SK-N-SH (cell line): ENCODE measurements around the gene LSMEM2. TPM values are rescaled to one million over a fixed set of nuclear protein-coding genes. Genes with fewer than 3 reads are reported as not detected.

Experiments
- CTCF ChIA-PET: fragments of 300-600, 350-600 bp; formaldehyde crosslinking; extraction: SDS; loops from one replicate; lab custom pipeline; 2021; lab: Yijun Ruan, JAX
- POLR2A ChIA-PET: fragments of 350-600 bp; sonication (Branson Sonifier 250); formaldehyde crosslinking; extraction: SDS; loops from one replicate; lab custom pipeline; 2020; ENCODE audit warnings: antibody characterized with exemption, inconsistent platforms; lab: Yijun Ruan, JAX
- DNase-seq: peaks from one replicate; pipeline ENCODE4 v3.0.0; 2012
- H2AFZ ChIP-seq: fragments of 200-600 bp; sonication (generic); 2 replicates; pipeline ENCODE4 v1.8.1; 2016; ENCODE audit warnings: antibody characterized with exemption, mild to moderate bottlenecking, low read depth
- H3F3A ChIP-seq: fragments of 200-600 bp; sonication (generic); replicated peaks from 2 replicates; pipeline ENCODE3; 2016; ENCODE audit warnings: antibody characterized with exemption, mild to moderate bottlenecking; ENCODE audit not compliant: insufficient read depth
- H3K27ac ChIP-seq, 2 experiments: fragments of 200-500 bp in 1 of 2; fragments of 200-600 bp in 1 of 2; sonication (Bioruptor generic) in 1 of 2; sonication (generic), shearing (Covaris generic) in 1 of 2; 2 replicates each; pipeline versions ENCODE4 v1.5.1 to v1.6.1; 2014 to 2016; ENCODE audit warnings: low read depth in 2 of 2, inconsistent platforms in 1 of 2, low read length in 1 of 2, mild to moderate bottlenecking in 1 of 2, mixed read lengths in 1 of 2
- H3K27me3 ChIP-seq: fragments of 200-600 bp; sonication (generic), shearing (Covaris generic); 2 replicates; pipeline ENCODE4 v1.6.1; 2016; ENCODE audit warnings: mixed run types; ENCODE audit not compliant: insufficient read depth
- H3K36me3 ChIP-seq, 2 experiments: fragments of 200-500 bp in 1 of 2; fragments of 200-600 bp in 1 of 2; sonication (Bioruptor generic) in 1 of 2; sonication (generic) in 1 of 2; replicated peaks in 1 of 2; 2 replicates each; pipeline versions ENCODE3 to v1.5.1; 2014 to 2016; ENCODE audit warnings: low read length in 1 of 2, mild to moderate bottlenecking in 1 of 2; ENCODE audit not compliant: insufficient read depth in 2 of 2, control insufficient read depth in 1 of 2
- H3K4me1 ChIP-seq, 2 experiments: fragments of 200-500 bp in 1 of 2; fragments of 200-600 bp in 1 of 2; sonication (Bioruptor generic) in 1 of 2; sonication (generic), shearing (Covaris generic) in 1 of 2; 2 replicates each; pipeline versions ENCODE4 v1.5.1 to v1.6.1; 2014 to 2016; ENCODE audit warnings: low read depth in 1 of 2, low read length in 1 of 2, mixed run types in 1 of 2; ENCODE audit not compliant: insufficient read depth in 2 of 2, control insufficient read depth in 1 of 2
- H3K4me2 ChIP-seq: fragments of 200-600 bp; sonication (generic), shearing (Covaris generic); 2 replicates; pipeline ENCODE4 v1.6.1; 2017; ENCODE audit warnings: mixed run types
- H3K4me3 ChIP-seq, 2 experiments: fragments of 200-500 bp in 1 of 2; fragments of 200-600 bp in 1 of 2; sonication (Bioruptor generic) in 1 of 2; sonication (generic), shearing (Covaris generic) in 1 of 2; 2 replicates each; pipeline versions ENCODE4 v1.5.1 to v1.8.1; 2014 to 2016; ENCODE audit warnings: low read depth in 2 of 2, inconsistent platforms in 1 of 2, low read length in 1 of 2, mild to moderate bottlenecking in 1 of 2, mixed read lengths in 1 of 2, moderate library complexity in 1 of 2
- H3K79me2 ChIP-seq: fragments of 200-600 bp; sonication (generic); 2 replicates; pipeline ENCODE4 v1.8.1; 2017; ENCODE audit warnings: mild to moderate bottlenecking; ENCODE audit not compliant: insufficient read depth
- H3K9ac ChIP-seq: fragments of 200-600 bp; sonication (generic); 2 replicates; pipeline ENCODE4 v1.6.1; 2017; ENCODE audit warnings: mixed run types
- H3K9me2 ChIP-seq: fragments of 200-600 bp; sonication (generic); 2 replicates; pipeline ENCODE4 v1.6.1; 2017; ENCODE audit warnings: mixed run types
- H3K9me3 ChIP-seq: fragments of 200-600 bp; sonication (generic); 2 replicates; pipeline ENCODE4 v1.6.1; 2017; ENCODE audit warnings: mixed run types, mild to moderate bottlenecking, moderate library complexity
- H4K20me1 ChIP-seq: fragments of 200-600 bp; sonication (generic); 2 replicates; pipeline ENCODE4 v1.6.1; 2017; ENCODE audit warnings: mild to moderate bottlenecking, mixed run types; ENCODE audit not compliant: insufficient read depth
- EZH2phosphoT487 ChIP-seq: fragments of 200-600 bp; sonication (generic); IDR thresholded peaks from 2 replicates; pipeline ENCODE4 v1.6.1; 2017; ENCODE audit warnings: low read depth, mixed run types, mild to moderate bottlenecking, antibody characterized with exemption, moderate library complexity, borderline replicate concordance
- FOSL2 ChIP-seq: IDR thresholded peaks from 2 replicates; pipeline ENCODE4 v1.4.0; 2012; ENCODE audit warnings: low read depth, mild to moderate bottlenecking, moderate library complexity, borderline replicate concordance
- GABPA ChIP-seq: IDR thresholded peaks from 2 replicates; pipeline ENCODE4 v1.4.0; 2012; ENCODE audit warnings: low read depth, mild to moderate bottlenecking
- JUND ChIP-seq: IDR thresholded peaks from 2 replicates; pipeline ENCODE4 v1.4.0; 2012
- NFIC ChIP-seq: IDR thresholded peaks from 2 replicates; pipeline ENCODE4 v1.4.0; 2012; ENCODE audit warnings: borderline replicate concordance
- NRF1 ChIP-seq: IDR thresholded peaks from 2 replicates; pipeline ENCODE4 v1.6.1; 2012; ENCODE audit warnings: low read depth, mild to moderate bottlenecking, low read length
- RFX5 ChIP-seq: IDR thresholded peaks from 2 replicates; pipeline ENCODE4 v1.6.1; 2012; ENCODE audit warnings: mild to moderate bottlenecking, improper control_type of control experiment, low read length
- RXRA ChIP-seq: IDR thresholded peaks from 2 replicates; pipeline ENCODE4 v1.4.0; 2012; ENCODE audit warnings: low read depth, mild to moderate bottlenecking, borderline replicate concordance
- TAF1 ChIP-seq: IDR thresholded peaks from 2 replicates; pipeline ENCODE4 v1.6.1; 2012; ENCODE audit warnings: low read depth, mild to moderate bottlenecking, low read length, moderate library complexity, borderline replicate concordance
- TCF12 ChIP-seq: IDR thresholded peaks from 2 replicates; pipeline ENCODE4 v1.4.0; 2012
- TEAD4 ChIP-seq: IDR thresholded peaks from 2 replicates; pipeline ENCODE4 v1.4.0; 2012; ENCODE audit warnings: mild to moderate bottlenecking, borderline replicate concordance; ENCODE audit not compliant: insufficient read depth
- YY1 ChIP-seq: IDR thresholded peaks from 2 replicates; pipeline ENCODE4 v1.4.0; 2012; ENCODE audit warnings: low read depth, mild to moderate bottlenecking
- WGBS: methylation state at CpG from one replicate; pipeline ENCODE4 v1.1.6; 2017; ENCODE audit warnings: low lambda C conversion rate; 5-methylcytosine and 5-hydroxymethylcytosine counted together
- polyA plus RNA-seq, 3 experiments: library from polyadenylated mRNA; depleted of rRNA; stranded (reverse); fragments of >200 nt; gene quantifications; 2 replicates each; pipeline ENCODE4 v1.2.3, GENCODE V29; 2012
- TF ChIP-seq, protein P1 (sequence below): IDR thresholded peaks from 2 replicates; pipeline ENCODE4 v1.6.1; 2012; ENCODE audit warnings: mild to moderate bottlenecking, low read depth, low read length, moderate library complexity
- TF ChIP-seq, protein P2 (sequence below): fragments of 150-350 bp; IDR thresholded peaks from 2 replicates; pipeline ENCODE4 v1.6.1; 2017; ENCODE audit warnings: antibody characterized with exemption, low read length, low read depth, borderline replicate concordance
- TF ChIP-seq, protein P3 (sequence below): IDR thresholded peaks from 2 replicates; pipeline ENCODE4 v1.4.0; 2012; ENCODE audit warnings: low read depth, borderline replicate concordance

LSMEM2 gene
- polyA plus RNA-seq, 1 of the 3 experiments (the other 2 are of a cell fraction), result 0.03 TPM

GRCh38 chr3:50289130-50289529, 10.2 kb downstream of the LSMEM2 start:
- Histone ChIP-seq H3K27ac (no peak overlapping the region), H3K79me2 (peaks cover 20% of the 10 kb centered on the region), H3K9me3 (no peaks in the 10 kb centered on the region), H3K27me3 (no peaks in the 10 kb centered on the region), H3K4me1 (peaks cover 3 to 16% of the 10 kb centered on the region in 2 experiments; a peak in 2 of 4 replicates), H3K9me2 (no peaks in the 10 kb centered on the region), H3K4me2 (no peak overlapping the region), H3K4me3 (no peak overlapping the region), H2AFZ (no peak overlapping the region), H3F3A (no peaks in the 10 kb centered on the region), H3K9ac (no peak overlapping the region), H4K20me1 (no peaks in the 10 kb centered on the region), H3K36me3 (peaks cover 3 to 29% of the 10 kb centered on the region in 2 experiments)
- 98% methylated on average over 6 of the region's 6 CpGs for WGBS
- DNase-seq, result no peak
- no peak for TF ChIP-seq NRF1
- no peak for TF ChIP-seq JUND
- TF ChIP-seq RXRA, result no peak
- no peak for TF ChIP-seq EZH2phosphoT487
- TF ChIP-seq TCF12, result no peak
- TF ChIP-seq NFIC, result no peak
- no peak for TF ChIP-seq GABPA
- TF ChIP-seq, protein P1, sequence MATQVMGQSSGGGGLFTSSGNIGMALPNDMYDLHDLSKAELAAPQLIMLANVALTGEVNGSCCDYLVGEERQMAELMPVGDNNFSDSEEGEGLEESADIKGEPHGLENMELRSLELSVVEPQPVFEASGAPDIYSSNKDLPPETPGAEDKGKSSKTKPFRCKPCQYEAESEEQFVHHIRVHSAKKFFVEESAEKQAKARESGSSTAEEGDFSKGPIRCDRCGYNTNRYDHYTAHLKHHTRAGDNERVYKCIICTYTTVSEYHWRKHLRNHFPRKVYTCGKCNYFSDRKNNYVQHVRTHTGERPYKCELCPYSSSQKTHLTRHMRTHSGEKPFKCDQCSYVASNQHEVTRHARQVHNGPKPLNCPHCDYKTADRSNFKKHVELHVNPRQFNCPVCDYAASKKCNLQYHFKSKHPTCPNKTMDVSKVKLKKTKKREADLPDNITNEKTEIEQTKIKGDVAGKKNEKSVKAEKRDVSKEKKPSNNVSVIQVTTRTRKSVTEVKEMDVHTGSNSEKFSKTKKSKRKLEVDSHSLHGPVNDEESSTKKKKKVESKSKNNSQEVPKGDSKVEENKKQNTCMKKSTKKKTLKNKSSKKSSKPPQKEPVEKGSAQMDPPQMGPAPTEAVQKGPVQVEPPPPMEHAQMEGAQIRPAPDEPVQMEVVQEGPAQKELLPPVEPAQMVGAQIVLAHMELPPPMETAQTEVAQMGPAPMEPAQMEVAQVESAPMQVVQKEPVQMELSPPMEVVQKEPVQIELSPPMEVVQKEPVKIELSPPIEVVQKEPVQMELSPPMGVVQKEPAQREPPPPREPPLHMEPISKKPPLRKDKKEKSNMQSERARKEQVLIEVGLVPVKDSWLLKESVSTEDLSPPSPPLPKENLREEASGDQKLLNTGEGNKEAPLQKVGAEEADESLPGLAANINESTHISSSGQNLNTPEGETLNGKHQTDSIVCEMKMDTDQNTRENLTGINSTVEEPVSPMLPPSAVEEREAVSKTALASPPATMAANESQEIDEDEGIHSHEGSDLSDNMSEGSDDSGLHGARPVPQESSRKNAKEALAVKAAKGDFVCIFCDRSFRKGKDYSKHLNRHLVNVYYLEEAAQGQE, result no peak
- TF ChIP-seq, protein P2, sequence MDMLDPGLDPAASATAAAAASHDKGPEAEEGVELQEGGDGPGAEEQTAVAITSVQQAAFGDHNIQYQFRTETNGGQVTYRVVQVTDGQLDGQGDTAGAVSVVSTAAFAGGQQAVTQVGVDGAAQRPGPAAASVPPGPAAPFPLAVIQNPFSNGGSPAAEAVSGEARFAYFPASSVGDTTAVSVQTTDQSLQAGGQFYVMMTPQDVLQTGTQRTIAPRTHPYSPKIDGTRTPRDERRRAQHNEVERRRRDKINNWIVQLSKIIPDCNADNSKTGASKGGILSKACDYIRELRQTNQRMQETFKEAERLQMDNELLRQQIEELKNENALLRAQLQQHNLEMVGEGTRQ, result no peak
- TF ChIP-seq TAF1, result no peak
- POLR2A ChIA-PET, result no interaction called here
- CTCF ChIA-PET, result interaction anchor here (0.8 to 1.6 kb wide), 7 partner anchors 10 to 100 kb away, joined by 3 to 10 read pairs (median 4); partner anchors contain the start of genes HYAL2, HYAL3 and NAA80

GRCh38 chr3:50290161-50290641, 11.3 kb downstream of the LSMEM2 start:
- Histone ChIP-seq H3K27me3 (no peaks in the 10 kb centered on the region), H3K9me2 (no peaks in the 10 kb centered on the region), H2AFZ (no peak overlapping the region), H3K79me2 (peaks cover 20% of the 10 kb centered on the region), H4K20me1 (no peaks in the 10 kb centered on the region), H3K27ac (no peak overlapping the region), H3K9ac (no peak overlapping the region), H3K4me1 (peaks cover 3 to 16% of the 10 kb centered on the region in 2 experiments; a peak in 2 of 4 replicates), H3K36me3 (peaks cover 3 to 29% of the 10 kb centered on the region in 2 experiments), H3K9me3 (no peaks in the 10 kb centered on the region), H3F3A (no peaks in the 10 kb centered on the region), H3K4me3 (no peak overlapping the region), H3K4me2 (no peak overlapping the region)
- ChIA-PET POLR2A (no interaction called here), CTCF (interaction anchor here (0.7 to 1.6 kb wide), 6 partner anchors 15 to 98 kb away, joined by 3 to 10 read pairs (median 5); partner anchors contain the start of gene HYAL2)
- DNase-seq, result no peak
- WGBS, result 93% methylated on average over 13 of the region's 16 CpGs
- TF ChIP-seq NRF1 (no peak), FOSL2 (no peak), JUND (no peak), NFIC (no peak), RFX5 (no peak), EZH2phosphoT487 (no peak), TAF1 (no peak), TEAD4 (no peak), YY1 (no peak)
- TF ChIP-seq, protein P1, result no peak
- TF ChIP-seq, protein P3, sequence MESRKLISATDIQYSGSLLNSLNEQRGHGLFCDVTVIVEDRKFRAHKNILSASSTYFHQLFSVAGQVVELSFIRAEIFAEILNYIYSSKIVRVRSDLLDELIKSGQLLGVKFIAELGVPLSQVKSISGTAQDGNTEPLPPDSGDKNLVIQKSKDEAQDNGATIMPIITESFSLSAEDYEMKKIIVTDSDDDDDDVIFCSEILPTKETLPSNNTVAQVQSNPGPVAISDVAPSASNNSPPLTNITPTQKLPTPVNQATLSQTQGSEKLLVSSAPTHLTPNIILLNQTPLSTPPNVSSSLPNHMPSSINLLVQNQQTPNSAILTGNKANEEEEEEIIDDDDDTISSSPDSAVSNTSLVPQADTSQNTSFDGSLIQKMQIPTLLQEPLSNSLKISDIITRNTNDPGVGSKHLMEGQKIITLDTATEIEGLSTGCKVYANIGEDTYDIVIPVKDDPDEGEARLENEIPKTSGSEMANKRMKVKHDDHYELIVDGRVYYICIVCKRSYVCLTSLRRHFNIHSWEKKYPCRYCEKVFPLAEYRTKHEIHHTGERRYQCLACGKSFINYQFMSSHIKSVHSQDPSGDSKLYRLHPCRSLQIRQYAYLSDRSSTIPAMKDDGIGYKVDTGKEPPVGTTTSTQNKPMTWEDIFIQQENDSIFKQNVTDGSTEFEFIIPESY, result no peak
